HEK293 (cell line): ENCODE results near the gene CLEC2A.

Experiments
- CTCF ChIA-PET: fragments of 350-600 bp; formaldehyde crosslinking; extraction: SDS; loops from one replicate; lab custom pipeline; 2021; ENCODE audit warnings: antibody characterized with exemption; lab: Yijun Ruan, JAX
- POLR2A ChIA-PET: fragments of 300-600 bp; formaldehyde crosslinking; extraction: SDS; loops from one replicate; lab custom pipeline; 2020; ENCODE audit warnings: antibody characterized with exemption, inconsistent platforms; lab: Yijun Ruan, JAX
- H3K27ac ChIP-seq: fragments of 200-500 bp; sonication (Bioruptor generic); 2 replicates; pipeline ENCODE4 v1.5.1; 2014; ENCODE audit warnings: low read depth, low read length, control low read depth, inconsistent platforms; ENCODE audit errors: extremely low read depth
- H3K36me3 ChIP-seq, 2 experiments: fragments of 200-500 bp in 1 of 2; sonication (Bioruptor generic) in 1 of 2; 1 replicate in 1 of 2; 2 replicates in 1 of 2; pipeline ENCODE4 v1.5.1; 2014 to 2017; ENCODE audit warnings: inconsistent platforms in 2 of 2, low read length in 2 of 2; ENCODE audit not compliant: control insufficient read depth in 2 of 2, insufficient read depth in 1 of 2
- H3K4me1 ChIP-seq: fragments of 200-500 bp; sonication (Bioruptor generic); 2 replicates; pipeline ENCODE4 v1.5.1; 2014; ENCODE audit warnings: mild to moderate bottlenecking, low read length, inconsistent platforms; ENCODE audit not compliant: control insufficient read depth, insufficient read depth
- H3K4me3 ChIP-seq: 2 replicates; pipeline ENCODE4 v1.5.1; 2011; ENCODE audit warnings: low read depth, mild to moderate bottlenecking, control low read depth, low read length, moderate library complexity
- H3K9me3 ChIP-seq: fragments of 200-500 bp; sonication (Bioruptor generic); 2 replicates; pipeline ENCODE4 v1.5.1; 2014; ENCODE audit warnings: low read depth, low read length, inconsistent platforms; ENCODE audit not compliant: control insufficient read depth, insufficient read depth
- HOXD13 ChIP-seq: sonication (generic); formaldehyde crosslinking; IDR thresholded peaks from 2 replicates; pipeline ENCODE4 v1.8.0; 2022; ENCODE audit warnings: missing genetic modification reagents, borderline replicate concordance
- MYNN ChIP-seq: fragments of 450-650 bp; formaldehyde crosslinking; IDR thresholded peaks from 2 replicates; pipeline ENCODE4 v1.5.1; 2016; ENCODE audit warnings: missing biosample characterization, missing genetic modification characterization, borderline replicate concordance
- ZNF121 ChIP-seq: fragments of 450-650 bp; formaldehyde crosslinking; IDR thresholded peaks from 2 replicates; pipeline ENCODE4 v1.5.1; 2016; ENCODE audit warnings: missing biosample characterization, missing genetic modification characterization
- ZNF16 ChIP-seq: fragments of 450-650 bp; formaldehyde crosslinking; IDR thresholded peaks from 2 replicates; pipeline ENCODE4 v1.5.1; 2016; ENCODE audit warnings: low read depth, missing biosample characterization, missing genetic modification characterization
- ZNF19 ChIP-seq: fragments of 450-650 bp; formaldehyde crosslinking; IDR thresholded peaks from 2 replicates; pipeline ENCODE4; 2016; ENCODE audit warnings: missing biosample characterization, missing genetic modification characterization, low read depth
- ZNF221 ChIP-seq: fragments of 450-650 bp; formaldehyde crosslinking; IDR thresholded peaks from 2 replicates; pipeline ENCODE4 v1.5.1; 2017; ENCODE audit warnings: missing biosample characterization, missing genetic modification characterization, borderline replicate concordance
- ZNF350 ChIP-seq: fragments of 450-650 bp; formaldehyde crosslinking; IDR thresholded peaks from 2 replicates; pipeline ENCODE4 v1.5.0; 2017; ENCODE audit warnings: missing biosample characterization, mild to moderate bottlenecking, missing genetic modification characterization
- ZNF354C ChIP-seq: fragments of 450-650 bp; formaldehyde crosslinking; IDR thresholded peaks from 2 replicates; pipeline ENCODE4 v1.5.1; 2016; ENCODE audit warnings: missing biosample characterization, missing genetic modification characterization, low read depth, borderline replicate concordance
- ZNF404 ChIP-seq: fragments of 450-650 bp; formaldehyde crosslinking; IDR thresholded peaks from 2 replicates; pipeline ENCODE4 v1.5.1; 2017; ENCODE audit warnings: missing biosample characterization, missing genetic modification characterization
- ZNF629 ChIP-seq: fragments of 450-650 bp; formaldehyde crosslinking; IDR thresholded peaks from 2 replicates; pipeline ENCODE4 v1.5.1; 2017; ENCODE audit warnings: missing biosample characterization, missing genetic modification characterization
- ZNF776 ChIP-seq: fragments of 450-650 bp; formaldehyde crosslinking; IDR thresholded peaks from 2 replicates; pipeline ENCODE4 v1.5.0; 2017; ENCODE audit warnings: missing biosample characterization, missing genetic modification characterization, borderline replicate concordance
- TF ChIP-seq, protein P1 (sequence below): fragments of 450-650 bp; formaldehyde crosslinking; IDR thresholded peaks from 2 replicates; pipeline ENCODE4 v1.5.1; 2016; ENCODE audit warnings: missing biosample characterization, missing genetic modification characterization
- TF ChIP-seq, protein P2 (sequence below): fragments of 450-650 bp; formaldehyde crosslinking; IDR thresholded peaks from 2 replicates; pipeline ENCODE4 v1.5.1; 2016; ENCODE audit warnings: missing biosample characterization, missing genetic modification characterization
- TF ChIP-seq, protein P3 (sequence below): fragments of 450-650 bp; formaldehyde crosslinking; IDR thresholded peaks from 2 replicates; pipeline ENCODE4 v1.5.1; 2016; ENCODE audit warnings: missing biosample characterization, missing genetic modification characterization
- TF ChIP-seq, protein P4 (sequence below): fragments of 450-650 bp; formaldehyde crosslinking; IDR thresholded peaks from 2 replicates; pipeline ENCODE4 v1.5.1; 2016; ENCODE audit warnings: missing biosample characterization, missing genetic modification characterization, borderline replicate concordance
- TF ChIP-seq, protein P5 (sequence below): fragments of 450-650 bp; formaldehyde crosslinking; IDR thresholded peaks from 2 replicates; pipeline ENCODE4 v1.5.1; 2017; ENCODE audit warnings: missing biosample characterization, mild to moderate bottlenecking, missing genetic modification characterization, moderate library complexity
- TF ChIP-seq, protein P6 (sequence below): fragments of 450-650 bp; IDR thresholded peaks from 2 replicates; pipeline ENCODE4 v1.5.1; 2018; ENCODE audit warnings: missing biosample characterization, mild to moderate bottlenecking, missing genetic modification characterization
- TF ChIP-seq, protein P7 (sequence below): fragments of 450-650 bp; formaldehyde crosslinking; conservative IDR thresholded peaks from 2 replicates; pipeline ENCODE4 v1.5.1; 2016; ENCODE audit warnings: low read depth, missing biosample characterization, missing genetic modification characterization

Gene CLEC2A

DNA sequence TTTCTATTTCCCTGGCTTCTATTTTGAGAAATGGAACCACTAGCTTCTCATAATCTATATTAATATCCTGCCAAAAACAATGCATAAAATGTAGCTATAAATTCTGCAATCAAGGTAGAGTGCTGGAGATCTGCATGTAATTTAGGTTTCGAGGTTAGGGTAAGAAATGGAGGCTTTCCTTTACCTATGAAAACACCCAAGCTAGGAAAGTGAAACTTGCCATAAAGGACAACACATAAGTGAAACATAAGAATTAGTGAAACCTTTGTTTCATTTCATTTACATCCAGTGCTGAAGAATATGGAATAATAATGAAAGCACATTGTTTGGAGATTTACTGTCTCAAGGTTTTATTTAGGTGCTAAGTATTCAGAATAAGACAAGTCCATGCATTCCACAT, 9.7 kb downstream of the CLEC2A start:
- no peaks in the 10 kb centered on the region for H3K9me3 ChIP-seq
- H3K4me1 ChIP-seq: no peaks in the 10 kb centered on the region
- H3K4me3 ChIP-seq: no peak overlapping the region
- H3K27ac ChIP-seq: no peak overlapping the region
- no peaks in the 10 kb centered on the region for H3K36me3 ChIP-seq
- TF ChIP-seq, protein P1, sequence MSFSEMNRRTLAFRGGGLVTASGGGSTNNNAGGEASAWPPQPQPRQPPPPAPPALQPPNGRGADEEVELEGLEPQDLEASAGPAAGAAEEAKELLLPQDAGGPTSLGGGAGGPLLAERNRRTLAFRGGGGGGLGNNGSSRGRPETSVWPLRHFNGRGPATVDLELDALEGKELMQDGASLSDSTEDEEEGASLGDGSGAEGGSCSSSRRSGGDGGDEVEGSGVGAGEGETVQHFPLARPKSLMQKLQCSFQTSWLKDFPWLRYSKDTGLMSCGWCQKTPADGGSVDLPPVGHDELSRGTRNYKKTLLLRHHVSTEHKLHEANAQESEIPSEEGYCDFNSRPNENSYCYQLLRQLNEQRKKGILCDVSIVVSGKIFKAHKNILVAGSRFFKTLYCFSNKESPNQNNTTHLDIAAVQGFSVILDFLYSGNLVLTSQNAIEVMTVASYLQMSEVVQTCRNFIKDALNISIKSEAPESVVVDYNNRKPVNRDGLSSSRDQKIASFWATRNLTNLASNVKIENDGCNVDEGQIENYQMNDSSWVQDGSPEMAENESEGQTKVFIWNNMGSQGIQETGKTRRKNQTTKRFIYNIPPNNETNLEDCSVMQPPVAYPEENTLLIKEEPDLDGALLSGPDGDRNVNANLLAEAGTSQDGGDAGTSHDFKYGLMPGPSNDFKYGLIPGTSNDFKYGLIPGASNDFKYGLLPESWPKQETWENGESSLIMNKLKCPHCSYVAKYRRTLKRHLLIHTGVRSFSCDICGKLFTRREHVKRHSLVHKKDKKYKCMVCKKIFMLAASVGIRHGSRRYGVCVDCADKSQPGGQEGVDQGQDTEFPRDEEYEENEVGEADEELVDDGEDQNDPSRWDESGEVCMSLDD (tag by site-specific recombination): no peak
- TF ChIP-seq ZNF629 (tag by site-specific recombination): no peak
- TF ChIP-seq, protein P2, sequence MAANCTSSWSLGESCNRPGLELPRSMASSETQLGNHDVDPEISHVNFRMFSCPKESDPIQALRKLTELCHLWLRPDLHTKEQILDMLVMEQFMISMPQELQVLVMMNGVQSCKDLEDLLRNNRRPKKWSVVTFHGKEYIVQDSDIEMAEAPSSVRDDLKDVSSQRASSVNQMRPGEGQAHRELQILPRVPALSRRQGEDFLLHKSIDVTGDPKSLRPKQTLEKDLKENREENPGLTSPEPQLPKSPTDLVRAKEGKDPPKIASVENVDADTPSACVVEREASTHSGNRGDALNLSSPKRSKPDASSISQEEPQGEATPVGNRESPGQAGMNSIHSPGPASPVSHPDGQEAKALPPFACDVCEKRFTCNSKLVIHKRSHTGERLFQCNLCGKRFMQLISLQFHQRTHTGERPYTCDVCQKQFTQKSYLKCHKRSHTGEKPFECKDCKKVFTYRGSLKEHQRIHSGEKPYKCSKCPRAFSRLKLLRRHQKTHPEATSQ: no peak
- no peak for TF ChIP-seq ZNF776 (tag by site-specific recombination)
- no peak for TF ChIP-seq HOXD13
- no peak for TF ChIP-seq ZNF354C (tag by site-specific recombination)
- TF ChIP-seq ZNF19 (tag by site-specific recombination): no peak
- TF ChIP-seq ZNF16 (tag by site-specific recombination): no peak
- no peak for TF ChIP-seq ZNF350
- TF ChIP-seq, protein P3, sequence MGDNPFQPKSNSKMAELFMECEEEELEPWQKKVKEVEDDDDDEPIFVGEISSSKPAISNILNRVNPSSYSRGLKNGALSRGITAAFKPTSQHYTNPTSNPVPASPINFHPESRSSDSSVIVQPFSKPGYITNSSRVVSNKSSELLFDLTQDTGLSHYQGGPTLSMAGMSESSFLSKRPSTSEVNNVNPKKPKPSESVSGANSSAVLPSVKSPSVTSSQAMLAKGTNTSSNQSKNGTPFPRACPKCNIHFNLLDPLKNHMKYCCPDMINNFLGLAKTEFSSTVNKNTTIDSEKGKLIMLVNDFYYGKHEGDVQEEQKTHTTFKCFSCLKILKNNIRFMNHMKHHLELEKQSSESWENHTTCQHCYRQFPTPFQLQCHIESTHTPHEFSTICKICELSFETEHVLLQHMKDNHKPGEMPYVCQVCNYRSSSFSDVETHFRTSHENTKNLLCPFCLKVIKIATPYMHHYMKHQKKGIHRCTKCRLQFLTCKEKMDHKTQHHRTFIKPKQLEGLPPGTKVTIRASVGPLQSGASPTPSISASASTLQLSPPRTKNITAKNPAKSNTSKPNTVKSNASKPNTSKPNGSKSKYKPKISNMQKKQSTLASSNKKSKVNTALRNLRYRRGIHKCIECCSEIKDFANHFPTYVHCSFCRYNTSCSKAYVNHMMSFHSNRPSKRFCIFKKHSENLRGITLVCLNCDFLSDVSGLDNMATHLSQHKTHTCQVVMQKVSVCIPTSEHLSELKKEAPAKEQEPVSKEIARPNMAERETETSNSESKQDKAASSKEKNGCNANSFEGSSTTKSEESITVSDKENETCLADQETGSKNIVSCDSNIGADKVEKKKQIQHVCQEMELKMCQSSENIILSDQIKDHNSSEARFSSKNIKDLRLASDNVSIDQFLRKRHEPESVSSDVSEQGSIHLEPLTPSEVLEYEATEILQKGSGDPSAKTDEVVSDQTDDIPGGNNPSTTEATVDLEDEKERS (tag by site-specific recombination): no peak
- TF ChIP-seq, protein P4, sequence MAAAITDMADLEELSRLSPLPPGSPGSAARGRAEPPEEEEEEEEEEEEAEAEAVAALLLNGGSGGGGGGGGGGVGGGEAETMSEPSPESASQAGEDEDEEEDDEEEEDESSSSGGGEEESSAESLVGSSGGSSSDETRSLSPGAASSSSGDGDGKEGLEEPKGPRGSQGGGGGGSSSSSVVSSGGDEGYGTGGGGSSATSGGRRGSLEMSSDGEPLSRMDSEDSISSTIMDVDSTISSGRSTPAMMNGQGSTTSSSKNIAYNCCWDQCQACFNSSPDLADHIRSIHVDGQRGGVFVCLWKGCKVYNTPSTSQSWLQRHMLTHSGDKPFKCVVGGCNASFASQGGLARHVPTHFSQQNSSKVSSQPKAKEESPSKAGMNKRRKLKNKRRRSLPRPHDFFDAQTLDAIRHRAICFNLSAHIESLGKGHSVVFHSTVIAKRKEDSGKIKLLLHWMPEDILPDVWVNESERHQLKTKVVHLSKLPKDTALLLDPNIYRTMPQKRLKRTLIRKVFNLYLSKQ (tag by site-specific recombination): no peak
- TF ChIP-seq, protein P5, sequence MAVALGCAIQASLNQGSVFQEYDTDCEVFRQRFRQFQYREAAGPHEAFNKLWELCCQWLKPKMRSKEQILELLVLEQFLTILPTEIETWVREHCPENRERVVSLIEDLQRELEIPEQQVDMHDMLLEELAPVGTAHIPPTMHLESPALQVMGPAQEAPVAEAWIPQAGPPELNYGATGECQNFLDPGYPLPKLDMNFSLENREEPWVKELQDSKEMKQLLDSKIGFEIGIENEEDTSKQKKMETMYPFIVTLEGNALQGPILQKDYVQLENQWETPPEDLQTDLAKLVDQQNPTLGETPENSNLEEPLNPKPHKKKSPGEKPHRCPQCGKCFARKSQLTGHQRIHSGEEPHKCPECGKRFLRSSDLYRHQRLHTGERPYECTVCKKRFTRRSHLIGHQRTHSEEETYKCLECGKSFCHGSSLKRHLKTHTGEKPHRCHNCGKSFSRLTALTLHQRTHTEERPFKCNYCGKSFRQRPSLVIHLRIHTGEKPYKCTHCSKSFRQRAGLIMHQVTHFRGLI: no peak
- TF ChIP-seq, protein P6, sequence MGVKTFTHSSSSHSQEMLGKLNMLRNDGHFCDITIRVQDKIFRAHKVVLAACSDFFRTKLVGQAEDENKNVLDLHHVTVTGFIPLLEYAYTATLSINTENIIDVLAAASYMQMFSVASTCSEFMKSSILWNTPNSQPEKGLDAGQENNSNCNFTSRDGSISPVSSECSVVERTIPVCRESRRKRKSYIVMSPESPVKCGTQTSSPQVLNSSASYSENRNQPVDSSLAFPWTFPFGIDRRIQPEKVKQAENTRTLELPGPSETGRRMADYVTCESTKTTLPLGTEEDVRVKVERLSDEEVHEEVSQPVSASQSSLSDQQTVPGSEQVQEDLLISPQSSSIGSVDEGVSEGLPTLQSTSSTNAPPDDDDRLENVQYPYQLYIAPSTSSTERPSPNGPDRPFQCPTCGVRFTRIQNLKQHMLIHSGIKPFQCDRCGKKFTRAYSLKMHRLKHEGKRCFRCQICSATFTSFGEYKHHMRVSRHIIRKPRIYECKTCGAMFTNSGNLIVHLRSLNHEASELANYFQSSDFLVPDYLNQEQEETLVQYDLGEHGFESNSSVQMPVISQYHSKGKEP: no peak
- TF ChIP-seq ZNF221 (tag by site-specific recombination): no peak
- TF ChIP-seq, protein P7, sequence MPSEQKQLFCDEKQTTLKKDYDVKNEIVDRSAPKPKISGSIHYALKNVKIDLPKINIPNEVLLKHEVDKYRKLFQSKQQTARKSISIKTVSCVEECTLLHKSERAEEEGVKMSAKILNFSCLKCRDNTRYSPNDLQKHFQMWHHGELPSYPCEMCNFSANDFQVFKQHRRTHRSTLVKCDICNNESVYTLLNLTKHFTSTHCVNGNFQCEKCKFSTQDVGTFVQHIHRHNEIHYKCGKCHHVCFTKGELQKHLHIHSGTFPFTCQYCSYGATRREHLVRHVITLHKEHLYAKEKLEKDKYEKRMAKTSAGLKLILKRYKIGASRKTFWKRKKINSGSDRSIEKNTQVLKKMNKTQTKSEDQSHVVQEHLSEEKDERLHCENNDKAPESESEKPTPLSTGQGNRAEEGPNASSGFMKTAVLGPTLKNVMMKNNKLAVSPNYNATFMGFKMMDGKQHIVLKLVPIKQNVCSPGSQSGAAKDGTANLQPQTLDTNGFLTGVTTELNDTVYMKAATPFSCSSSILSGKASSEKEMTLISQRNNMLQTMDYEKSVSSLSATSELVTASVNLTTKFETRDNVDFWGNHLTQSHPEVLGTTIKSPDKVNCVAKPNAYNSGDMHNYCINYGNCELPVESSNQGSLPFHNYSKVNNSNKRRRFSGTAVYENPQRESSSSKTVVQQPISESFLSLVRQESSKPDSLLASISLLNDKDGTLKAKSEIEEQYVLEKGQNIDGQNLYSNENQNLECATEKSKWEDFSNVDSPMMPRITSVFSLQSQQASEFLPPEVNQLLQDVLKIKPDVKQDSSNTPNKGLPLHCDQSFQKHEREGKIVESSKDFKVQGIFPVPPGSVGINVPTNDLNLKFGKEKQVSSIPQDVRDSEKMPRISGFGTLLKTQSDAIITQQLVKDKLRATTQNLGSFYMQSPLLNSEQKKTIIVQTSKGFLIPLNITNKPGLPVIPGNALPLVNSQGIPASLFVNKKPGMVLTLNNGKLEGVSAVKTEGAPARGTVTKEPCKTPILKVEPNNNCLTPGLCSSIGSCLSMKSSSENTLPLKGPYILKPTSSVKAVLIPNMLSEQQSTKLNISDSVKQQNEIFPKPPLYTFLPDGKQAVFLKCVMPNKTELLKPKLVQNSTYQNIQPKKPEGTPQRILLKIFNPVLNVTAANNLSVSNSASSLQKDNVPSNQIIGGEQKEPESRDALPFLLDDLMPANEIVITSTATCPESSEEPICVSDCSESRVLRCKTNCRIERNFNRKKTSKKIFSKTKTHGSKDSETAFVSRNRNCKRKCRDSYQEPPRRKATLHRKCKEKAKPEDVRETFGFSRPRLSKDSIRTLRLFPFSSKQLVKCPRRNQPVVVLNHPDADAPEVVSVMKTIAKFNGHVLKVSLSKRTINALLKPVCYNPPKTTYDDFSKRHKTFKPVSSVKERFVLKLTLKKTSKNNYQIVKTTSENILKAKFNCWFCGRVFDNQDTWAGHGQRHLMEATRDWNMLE (tag by site-specific recombination): no peak
- no peak for TF ChIP-seq ZNF121 (tag by site-specific recombination)
- TF ChIP-seq ZNF404 (tag by site-specific recombination): no peak
- TF ChIP-seq MYNN (tag by site-specific recombination): no peak
- CTCF ChIA-PET: interaction anchor here (0.7 to 0.9 kb wide), 3 partner anchors 22 to 1109 kb away, joined by 3 to 4 read pairs (median 3); partner anchors contain the start of gene TAS2R31
- POLR2A ChIA-PET: no interaction called here
